K562 (cell line): ENCODE measurements around the gene PIP5K1B. TPM values are rescaled to one million over a fixed set of nuclear protein-coding genes. Genes with fewer than 3 reads are reported as not detected.

Experiments used
- ATAC-seq: fragments of 200-7000 bp; cut with Tn5 transposase; 3 replicates; pipeline ENCODE4 v1.9.1; 2020; ENCODE audit warnings: moderate library complexity
- BruUV-seq: library from RNA; stranded (reverse); fragments of 400-500 nt; replicated peaks from 2 replicates; lab custom pipeline; 2021; lab: Mats Ljungman, UMichigan
- CTCF ChIA-PET: fragments of 300-600 bp; formaldehyde crosslinking; extraction: SDS; loops from one replicate; lab custom pipeline; 2021; ENCODE audit warnings: low intra/inter-chr PET ratio; lab: Yijun Ruan, JAX
- POLR2A ChIA-PET: fragments of 300-600, 350-650 bp; sonication (Branson Sonifier 250); formaldehyde crosslinking; extraction: SDS; loops from one replicate; lab custom pipeline; 2021; ENCODE audit warnings: antibody characterized with exemption, inconsistent platforms; lab: Yijun Ruan, JAX
- DNase-seq, 4 experiments: peaks; one replicate each; pipeline versions ENCODE4 v3.0.0 to v3.0.0-alpha.2; 2011 to 2018; ENCODE audit warnings: low spot score in 3 of 4, mixed read lengths in 3 of 4; ENCODE audit errors: extremely low read depth in 1 of 4
- FAIRE-seq: peaks from 2 replicates; lab custom pipeline; 2011; peaks lifted over from hg19 to GRCh38; lab: Jason Lieb, UNC
- H2AFZ ChIP-seq: 2 replicates; pipeline ENCODE4 v1.6.0; 2011; ENCODE audit warnings: low read depth, low read length, control low read depth, inconsistent platforms
- H3K27ac ChIP-seq: fragments of 200-600 bp; 3 replicates; pipeline ENCODE4 v1.8.0; 2011; ENCODE audit warnings: low read depth, mild to moderate bottlenecking, control low read depth, inconsistent platforms, low read length, moderate library complexity, mixed read lengths; ENCODE audit errors: extremely low read depth
- H3K27me3 ChIP-seq, 2 experiments: fragments of 300-600 bp in 1 of 2; 2 replicates in 1 of 2; 3 replicates in 1 of 2; pipeline versions ENCODE4 v1.6.0 to v1.8.0; 2011; ENCODE audit warnings: inconsistent platforms in 2 of 2, low read length in 2 of 2, mild to moderate bottlenecking in 1 of 2, mixed read lengths in 1 of 2, moderate library complexity in 1 of 2; ENCODE audit not compliant: control insufficient read depth in 2 of 2, insufficient read depth in 2 of 2
- H3K36me3 ChIP-seq: fragments of 300-600 bp; 3 replicates; pipeline ENCODE4 v1.8.0; 2011; ENCODE audit warnings: mild to moderate bottlenecking, low read length, inconsistent platforms; ENCODE audit not compliant: control insufficient read depth, insufficient read depth
- H3K4me1 ChIP-seq, 2 experiments: fragments of 200-600 bp in 1 of 2; replicated peaks in 1 of 2; 2 replicates in 1 of 2; 3 replicates in 1 of 2; pipeline versions ENCODE4 v1.5.1 to v1.8.0; 2011; ENCODE audit warnings: inconsistent platforms in 2 of 2, low read length in 2 of 2, mild to moderate bottlenecking in 1 of 2, mixed read lengths in 1 of 2, moderate library complexity in 1 of 2; ENCODE audit not compliant: control insufficient read depth in 2 of 2, insufficient read depth in 2 of 2
- H3K4me2 ChIP-seq: 2 replicates; pipeline ENCODE4 v1.6.1; 2011; ENCODE audit warnings: low read length, control low read depth, inconsistent platforms, mixed read lengths; ENCODE audit not compliant: insufficient read depth
- H3K4me3 ChIP-seq: fragments of 200-600 bp; sonication (generic), shearing (Covaris generic); 2 replicates; pipeline ENCODE4 v1.5.1; 2016; ENCODE audit warnings: control low read depth, inconsistent platforms
- H3K79me2 ChIP-seq: fragments of 200-600 bp; 3 replicates; pipeline ENCODE4 v1.8.0; 2011; ENCODE audit warnings: low read length, inconsistent platforms; ENCODE audit not compliant: control insufficient read depth, insufficient read depth
- H3K9ac ChIP-seq, 2 experiments: 2 replicates each; pipeline versions ENCODE4 v1.6.0 to v1.6.1; 2011; ENCODE audit warnings: low read depth in 2 of 2, low read length in 2 of 2, control low read depth in 1 of 2, inconsistent platforms in 1 of 2, mild to moderate bottlenecking in 1 of 2, mixed read lengths in 1 of 2; ENCODE audit not compliant: insufficient read depth in 1 of 2
- H3K9me1 ChIP-seq: one replicate; pipeline ENCODE4 v1.6.0; 2011; ENCODE audit warnings: inconsistent platforms, mild to moderate bottlenecking, low read length, moderate library complexity; ENCODE audit not compliant: control insufficient read depth, insufficient read depth
- H3K9me3 ChIP-seq: replicated peaks from 2 replicates; pipeline ENCODE4 v1.5.1; 2011; ENCODE audit warnings: low read depth, low read length, inconsistent platforms; ENCODE audit not compliant: control insufficient read depth, insufficient read depth
- H4K20me1 ChIP-seq: replicated peaks from 2 replicates; pipeline ENCODE4 v1.6.1; 2011; ENCODE audit warnings: low read length, inconsistent platforms, mixed read lengths; ENCODE audit not compliant: control insufficient read depth, insufficient read depth
- AFF1 ChIP-seq, 2 experiments: fragments of 450-650 bp; IDR thresholded peaks; 2 replicates each; pipeline ENCODE4 v1.6.1; 2018; ENCODE audit warnings: mild to moderate bottlenecking in 2 of 2, low read depth in 1 of 2; ENCODE audit not compliant: partially characterized antibody in 2 of 2
- ATF7 ChIP-seq: fragments of 450-650 bp; IDR thresholded peaks from 2 replicates; pipeline ENCODE4 v1.7.1; 2014; ENCODE audit warnings: mild to moderate bottlenecking, moderate library complexity
- CREM ChIP-seq: IDR thresholded peaks from 2 replicates; pipeline ENCODE4 v1.6.1; 2014; ENCODE audit warnings: antibody characterized with exemption, low read depth
- ELF4 ChIP-seq: fragments of 450-650 bp; formaldehyde crosslinking; IDR thresholded peaks from 2 replicates; pipeline ENCODE4 v1.4.0; 2022; ENCODE audit warnings: missing genetic modification characterization
- FOXM1 ChIP-seq, 2 experiments: fragments of 450-650 bp in 1 of 2; sonication (generic) in 1 of 2; formaldehyde crosslinking in 1 of 2; IDR thresholded peaks; 2 replicates each; pipeline versions ENCODE4 v1.6.1 to v1.9.0; 2017 to 2022; ENCODE audit warnings: low read depth in 2 of 2, mild to moderate bottlenecking in 2 of 2, missing genetic modification reagents in 1 of 2, moderate library complexity in 1 of 2
- LCOR ChIP-seq: sonication (generic); formaldehyde crosslinking; IDR thresholded peaks from 2 replicates; pipeline ENCODE4 v1.8.0; 2022; ENCODE audit warnings: mild to moderate bottlenecking, missing genetic modification reagents
- POLR3A ChIP-seq: IDR thresholded peaks from 2 replicates; pipeline ENCODE4 v1.6.1; 2011; ENCODE audit warnings: borderline replicate concordance, mild to moderate bottlenecking, moderate library complexity; ENCODE audit not compliant: insufficient read length, insufficient read depth; ENCODE audit errors: extremely low read depth
- STAT5A ChIP-seq: IDR thresholded peaks from 2 replicates; pipeline ENCODE4 v1.6.1; 2012; ENCODE audit warnings: low read length, inconsistent platforms, borderline replicate concordance
- U2AF1 ChIP-seq: fragments of 200-400 bp; formaldehyde crosslinking; optimal IDR thresholded peaks from 2 replicates; pipeline ENCODE3; 2017; ENCODE audit warnings: mild to moderate bottlenecking, low read depth, low read length, moderate library complexity
- USF2 ChIP-seq: sonication (generic); formaldehyde crosslinking; IDR thresholded peaks from 2 replicates; pipeline ENCODE4 v1.5.0; 2020; ENCODE audit warnings: missing genetic modification reagents
- ZNF561 ChIP-seq: fragments of 450-650 bp; formaldehyde crosslinking; conservative IDR thresholded peaks from 2 replicates; pipeline ENCODE4 v1.4.0; 2020; ENCODE audit warnings: mild to moderate bottlenecking, moderate library complexity
- ZSCAN32 ChIP-seq: fragments of 450-650 bp; formaldehyde crosslinking; IDR thresholded peaks from 2 replicates; pipeline ENCODE4 v1.4.0; 2020; ENCODE audit warnings: mild to moderate bottlenecking, moderate library complexity
- WGBS: fragments of 100-300 bp; shearing (Covaris generic); methylation state at CpG from one replicate; pipeline ENCODE4 v1.1.6; 2016; ENCODE audit warnings: low coverage, mixed read lengths; ENCODE audit not compliant: insufficient coverage; ENCODE audit errors: missing lambda C conversion rate; 5-methylcytosine and 5-hydroxymethylcytosine counted together
- in situ Hi-C: fragments of 300-500 bp; cut with MboI; formaldehyde crosslinking; loops from 4 replicates; pipeline ENCODE4 v1.15.0; 2018; ENCODE audit warnings: inconsistent platforms, mixed read lengths
- intact Hi-C: fragments of 100-400 bp; cut with micrococcal nuclease; formaldehyde crosslinking; loops from 2 replicates; pipeline ENCODE4 v1.14.2; 2022
- polyA plus RNA-seq, 8 experiments: library from polyadenylated mRNA; depleted of rRNA in 4 of 8; stranded (reverse) in 5 of 8; unstranded in 3 of 8; fragments of >200 nt; fragmentation: Nextera tagmentation in 2 of 8; fragmentation: Illumina TruSeq in 1 of 8; extraction: Ambion mirVana in 2 of 8; extraction: Trizol in 1 of 8; gene quantifications; 2 replicates each; pipeline versions ENCODE4 v1.2.1 to v1.2.3, GENCODE V29; 2011 to 2014; ENCODE audit warnings: inconsistent platforms in 1 of 8, missing spikeins in 1 of 8
- total RNA-seq, 7 experiments: library from RNA; depleted of rRNA in 6 of 7; stranded (reverse); fragments of >200 nt in 6 of 7; fragmentation: Illumina TruSeq in 2 of 7; extraction: Trizol in 2 of 7; gene quantifications; 2 replicates each; pipeline versions ENCODE4 v1.2.1 to v1.2.3, GENCODE V29; 2011 to 2021; ENCODE audit warnings: low replicate concordance in 1 of 7
- TF ChIP-seq, protein P1 (sequence below): sonication (generic); IDR thresholded peaks from 2 replicates; pipeline ENCODE4 v1.6.1; 2016
- TF ChIP-seq, protein P2 (sequence below): fragments of 250-450 bp; sonication (Bioruptor Pico); IDR thresholded peaks from 2 replicates; pipeline ENCODE4 v1.4.0; 2020; ENCODE audit warnings: mild to moderate bottlenecking

PIP5K1B gene
- total and polyA plus RNA-seq, 9 of the 15 experiments (the other 6 are each of a cell fraction or from before 2014, with no cell fraction given): 3.1 to 12.9 (median 7.4) TPM

- TF ChIP-seq, protein P1, sequence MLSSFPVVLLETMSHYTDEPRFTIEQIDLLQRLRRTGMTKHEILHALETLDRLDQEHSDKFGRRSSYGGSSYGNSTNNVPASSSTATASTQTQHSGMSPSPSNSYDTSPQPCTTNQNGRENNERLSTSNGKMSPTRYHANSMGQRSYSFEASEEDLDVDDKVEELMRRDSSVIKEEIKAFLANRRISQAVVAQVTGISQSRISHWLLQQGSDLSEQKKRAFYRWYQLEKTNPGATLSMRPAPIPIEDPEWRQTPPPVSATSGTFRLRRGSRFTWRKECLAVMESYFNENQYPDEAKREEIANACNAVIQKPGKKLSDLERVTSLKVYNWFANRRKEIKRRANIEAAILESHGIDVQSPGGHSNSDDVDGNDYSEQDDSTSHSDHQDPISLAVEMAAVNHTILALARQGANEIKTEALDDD: no peak
- TF ChIP-seq ATF7: no peak
Measured at GRCh38 chr9:68836788-68837187, 131.7 kb downstream of the PIP5K1B start (continued).

DNA sequence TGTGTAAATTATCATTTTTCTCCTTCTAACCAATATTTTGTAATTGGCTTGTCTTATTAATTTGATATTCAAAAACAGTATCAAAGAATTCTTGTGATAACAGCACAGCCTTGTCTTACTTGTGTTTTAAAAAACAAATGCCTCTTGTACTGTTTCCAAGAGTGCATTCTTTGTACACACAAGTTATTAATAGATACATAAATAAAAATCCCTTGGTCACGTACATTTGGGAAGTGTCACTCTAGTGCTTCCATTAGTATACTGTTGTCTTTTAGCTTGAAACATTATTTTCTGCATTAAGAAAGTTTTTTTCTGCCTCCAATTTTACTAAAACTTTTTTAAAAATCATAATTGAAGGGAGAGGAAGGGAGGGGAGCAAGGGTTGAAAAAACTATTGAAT is 133.2 kb downstream of the PIP5K1B start:
- Histone ChIP-seq H3K9ac (no peak overlapping the region), H3K4me3 (no peak overlapping the region), H3K36me3 (no peaks in the 10 kb centered on the region), H2AFZ (no peak overlapping the region), H3K27ac (no peak overlapping the region), H3K9me1 (no peaks in the 10 kb centered on the region), H3K4me1 (peaks cover 2 to 4% of the 10 kb centered on the region in 2 experiments; a peak in 2 of 5 replicates), H3K79me2 (no peaks in the 10 kb centered on the region), H3K9me3 (no peaks in the 10 kb centered on the region), H4K20me1 (0 out of 2 replicates have a peak, but pooled peaks cover 4% of the 10 kb centered on the region), H3K4me2 (no peak overlapping the region), H3K27me3 (no peaks in the 10 kb centered on the region)
- DNase-seq (no peak), FAIRE-seq (no peak), ATAC-seq (no peak)
- POLR2A ChIA-PET: no interaction called here
- CTCF ChIA-PET: no interaction called here
- WGBS: 100% methylated on average over 1 of the region's 1 CpG
- intact Hi-C loops (no loop called here), in situ Hi-C loops (no loop called here)
- BruUV-seq: no TSS peak
- TF ChIP-seq AFF1 (IDR thresholded peaks at IDR 0.05; ENCODE audit: low read depth in 1 of 2, partially characterized antibody in 2 of 2) (no peak), LCOR (CRISPR knock-in tag) (no peak), U2AF1 (no peak), ZNF561 (CRISPR knock-in tag) (no peak), ZSCAN32 (CRISPR knock-in tag) (no peak), FOXM1 (IDR thresholded peaks at IDR 0.05; ENCODE audit: low read depth) (no peak), FOXM1 (CRISPR knock-in tag; IDR thresholded peaks at IDR 0.05; ENCODE audit: low read depth) (no peak), USF2 (no peak), STAT5A (no peak), ELF4 (CRISPR knock-in tag) (no peak), CREM (no peak), POLR3A (no peak)
- TF ChIP-seq, protein P2, sequence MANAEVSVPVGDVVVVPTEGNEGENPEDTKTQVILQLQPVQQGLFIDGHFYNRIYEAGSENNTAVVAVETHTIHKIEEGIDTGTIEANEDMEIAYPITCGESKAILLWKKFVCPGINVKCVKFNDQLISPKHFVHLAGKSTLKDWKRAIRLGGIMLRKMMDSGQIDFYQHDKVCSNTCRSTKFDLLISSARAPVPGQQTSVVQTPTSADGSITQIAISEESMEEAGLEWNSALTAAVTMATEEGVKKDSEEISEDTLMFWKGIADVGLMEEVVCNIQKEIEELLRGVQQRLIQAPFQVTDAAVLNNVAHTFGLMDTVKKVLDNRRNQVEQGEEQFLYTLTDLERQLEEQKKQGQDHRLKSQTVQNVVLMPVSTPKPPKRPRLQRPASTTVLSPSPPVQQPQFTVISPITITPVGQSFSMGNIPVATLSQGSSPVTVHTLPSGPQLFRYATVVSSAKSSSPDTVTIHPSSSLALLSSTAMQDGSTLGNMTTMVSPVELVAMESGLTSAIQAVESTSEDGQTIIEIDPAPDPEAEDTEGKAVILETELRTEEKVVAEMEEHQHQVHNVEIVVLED (CRISPR knock-in tag): no peak
